GM18858 (cell line): ENCODE measurements around the gene DIP2A.

Experiments used
- ATAC-seq: cut with Tn5 transposase; IDR thresholded peaks from one replicate; pipeline ENCODE4 v1.9.1; 2021; ENCODE audit not compliant: unreplicated experiment

The DIP2A gene

DNA sequence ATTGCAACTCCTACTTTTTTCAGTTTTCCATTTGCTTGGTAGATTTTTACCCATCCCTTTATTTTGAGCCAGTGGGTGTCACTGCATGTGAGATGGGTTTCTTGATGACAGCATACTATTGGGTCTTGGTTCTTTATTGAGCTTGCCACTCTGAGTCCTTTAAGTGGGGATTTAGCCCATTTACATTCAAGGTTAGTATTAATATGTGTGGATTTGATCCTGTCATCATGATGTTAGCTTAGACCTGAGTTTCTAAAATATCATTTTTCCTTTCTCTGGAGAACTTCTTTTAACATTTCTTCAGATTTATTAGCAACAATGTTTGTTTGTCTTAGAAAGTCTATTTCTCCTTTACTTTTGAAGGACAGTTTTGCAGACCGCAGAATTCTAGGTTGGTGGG, 158.0 kb downstream of the DIP2A start:
- ATAC-seq, result no peak

DNA sequence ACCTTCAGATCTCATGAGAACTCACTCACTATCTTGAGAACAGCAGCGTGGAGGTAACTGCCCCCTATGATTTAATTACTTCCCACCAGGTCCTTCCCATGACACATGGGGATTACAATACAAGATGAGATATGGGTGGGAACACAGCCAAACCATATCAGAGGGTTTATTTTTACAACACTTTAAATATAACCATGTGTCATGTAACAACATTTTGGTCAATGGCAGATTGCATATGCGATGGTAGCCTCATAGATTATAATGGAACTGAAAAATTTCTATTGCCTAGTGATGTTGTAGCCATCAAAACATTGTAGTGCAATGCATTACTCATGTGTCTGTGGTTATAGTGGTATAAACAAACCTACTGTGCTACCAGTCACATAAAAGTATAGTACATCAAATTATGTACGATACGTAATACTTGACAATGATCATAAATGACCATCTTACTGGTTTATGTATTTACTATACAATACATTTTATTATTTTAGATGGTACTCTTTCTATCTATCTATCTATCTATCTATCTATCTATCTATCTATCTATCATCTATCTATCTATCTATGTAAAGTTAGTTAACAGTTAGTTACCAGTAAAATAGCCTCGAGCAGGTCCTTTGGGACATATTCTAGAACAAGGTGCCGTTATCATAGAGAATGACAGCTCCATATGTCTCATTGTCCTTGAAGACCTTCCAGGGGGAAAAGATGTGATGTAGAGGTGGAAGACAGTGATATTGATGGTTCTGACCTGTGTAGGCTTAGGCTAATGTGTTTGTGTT, 158.8 kb downstream of the DIP2A start:
- ATAC-seq, result no peak

DNA sequence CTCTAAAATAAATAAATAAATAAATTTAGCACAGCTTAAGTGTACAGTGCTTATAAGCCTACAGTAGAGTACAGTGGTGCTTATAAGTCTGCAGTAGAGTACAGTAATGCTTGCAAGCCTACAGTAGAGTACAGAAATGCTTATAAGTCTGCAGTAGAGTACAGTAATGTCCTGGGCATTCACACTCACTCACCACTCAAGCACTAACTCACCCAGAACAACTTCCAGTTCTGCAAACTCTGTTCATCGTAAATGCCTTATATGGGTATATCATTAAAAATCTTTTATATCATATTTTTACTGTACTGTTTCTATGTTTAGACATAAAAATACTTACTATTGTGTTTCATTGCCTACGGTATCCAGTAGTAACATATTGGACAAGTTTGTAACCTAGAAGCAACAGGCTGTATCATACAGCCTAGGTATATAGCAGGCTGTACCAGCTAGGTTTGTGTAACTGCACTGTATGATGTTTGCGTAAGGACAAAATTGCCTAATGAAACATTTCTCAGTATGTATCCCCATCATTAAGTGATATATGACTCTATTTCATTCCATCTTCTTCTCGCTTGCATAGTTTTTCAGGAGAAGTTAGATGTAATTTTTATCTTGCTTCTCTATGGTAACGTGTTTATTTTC, 160.2 kb downstream of the DIP2A start:
- ATAC-seq, result no peak
